Measurements from ENCODE around the gene TUFT1. TPM values are rescaled to one million over a fixed set of nuclear protein-coding genes. Genes with fewer than 3 reads are reported as not detected.

Gene TUFT1
- total RNA-seq, 1 donor from 2014 or later, result 7.0 TPM

- no peak for DNase-seq
- Mint-ChIP-seq H3K27ac (ENCODE audit: unreplicated experiment) (no peak overlapping the region), H3K4me3 (ENCODE audit: unreplicated experiment) (no peak overlapping the region), H3K9me3 (ENCODE audit: unreplicated experiment) (no peaks in the 10 kb centered on the region), H3K27me3 (ENCODE audit: unreplicated experiment) (no peaks in the 10 kb centered on the region), H3K36me3 (ENCODE audit: unreplicated experiment) (no peaks in the 10 kb centered on the region), H3K4me1 (ENCODE audit: low read depth, unreplicated experiment) (no peaks in the 10 kb centered on the region)
- no peak for TF ChIP-seq CTCF (IDR thresholded peaks at IDR 0.05; ENCODE audit: partially characterized antibody, unreplicated experiment)
Measured at GRCh38 chr1:151494741-151495281, 45.3 kb upstream of the TUFT1 start.

- Mint-ChIP-seq H3K4me1 (ENCODE audit: low read depth, unreplicated experiment) (no peaks in the 10 kb centered on the region), H3K36me3 (ENCODE audit: unreplicated experiment) (no peaks in the 10 kb centered on the region), H3K4me3 (ENCODE audit: unreplicated experiment) (no peak overlapping the region), H3K9me3 (ENCODE audit: unreplicated experiment) (no peaks in the 10 kb centered on the region), H3K27ac (ENCODE audit: unreplicated experiment) (no peak overlapping the region), H3K27me3 (ENCODE audit: unreplicated experiment) (no peaks in the 10 kb centered on the region)
- DNase-seq, result no peak
- no peak for TF ChIP-seq CTCF (IDR thresholded peaks at IDR 0.05; ENCODE audit: partially characterized antibody, unreplicated experiment)
Measured at GRCh38 chr1:151495316-151495715, 44.8 kb upstream of the TUFT1 start.

- peaks cover 2% of the 10 kb centered on the region for H3K27me3 Mint-ChIP-seq (ENCODE audit: unreplicated experiment)
- no peak overlapping the region for H3K4me3 Mint-ChIP-seq (ENCODE audit: unreplicated experiment)
- no peaks in the 10 kb centered on the region for H3K4me1 Mint-ChIP-seq (ENCODE audit: low read depth, unreplicated experiment)
- TF ChIP-seq CTCF (IDR thresholded peaks at IDR 0.05; ENCODE audit: partially characterized antibody, unreplicated experiment), result no peak
- DNase-seq, result no peak
- no peaks in the 10 kb centered on the region for H3K36me3 Mint-ChIP-seq (ENCODE audit: unreplicated experiment)
- H3K27ac Mint-ChIP-seq (ENCODE audit: unreplicated experiment), result no peak overlapping the region
- H3K9me3 Mint-ChIP-seq (ENCODE audit: unreplicated experiment), result peaks cover 2% of the 10 kb centered on the region
Measured at GRCh38 chr1:151499365-151499764, 40.7 kb upstream of the TUFT1 start.

GRCh38 chr1:151499930-151500329 is 40.2 kb upstream of the TUFT1 start:
- Mint-ChIP-seq H3K27me3 (ENCODE audit: unreplicated experiment) (peaks cover 2% of the 10 kb centered on the region), H3K4me3 (ENCODE audit: unreplicated experiment) (no peak overlapping the region), H3K9me3 (ENCODE audit: unreplicated experiment) (peaks cover 2% of the 10 kb centered on the region), H3K27ac (ENCODE audit: unreplicated experiment) (no peak overlapping the region), H3K4me1 (ENCODE audit: low read depth, unreplicated experiment) (no peaks in the 10 kb centered on the region), H3K36me3 (ENCODE audit: unreplicated experiment) (no peaks in the 10 kb centered on the region)
- no peak for DNase-seq
- no peak for TF ChIP-seq CTCF (IDR thresholded peaks at IDR 0.05; ENCODE audit: partially characterized antibody, unreplicated experiment)

- Mint-ChIP-seq H3K27ac (ENCODE audit: unreplicated experiment) (no peak overlapping the region), H3K4me1 (ENCODE audit: low read depth, unreplicated experiment) (no peaks in the 10 kb centered on the region), H3K36me3 (ENCODE audit: unreplicated experiment) (no peaks in the 10 kb centered on the region), H3K27me3 (ENCODE audit: unreplicated experiment) (peaks cover 2% of the 10 kb centered on the region), H3K4me3 (ENCODE audit: unreplicated experiment) (no peak overlapping the region), H3K9me3 (ENCODE audit: unreplicated experiment) (peaks cover 7% of the 10 kb centered on the region)
- no peak for DNase-seq
- TF ChIP-seq CTCF (IDR thresholded peaks at IDR 0.05; ENCODE audit: partially characterized antibody, unreplicated experiment), result peak; percentile 15
Measured at GRCh38 chr1:151501474-151501873, 38.6 kb upstream of the TUFT1 start.

Measured in glutamatergic neuron (in vitro differentiated cells).